A673 (cell line): ENCODE results near the gene KANK4. TPM values are rescaled to one million over a fixed set of nuclear protein-coding genes. Genes with fewer than 3 reads are reported as not detected.

Source experiments
- BruUV-seq: library from RNA; stranded (reverse); fragments of 400-500 nt; replicated peaks from 2 replicates; lab custom pipeline; 2021; lab: Mats Ljungman, UMichigan
- CTCF ChIA-PET: fragments of 300-600 bp; sonication (Branson Sonifier 250); formaldehyde crosslinking; loops from one replicate; lab custom pipeline; 2022; ENCODE audit warnings: antibody characterized with exemption; lab: Charles Lee
- POLR2A ChIA-PET: fragments of 300-600 bp; sonication (Branson Sonifier 250); formaldehyde crosslinking; loops from one replicate; lab custom pipeline; 2022; ENCODE audit warnings: antibody characterized with exemption; ENCODE audit not compliant: low non-redundant PET; lab: Charles Lee
- DNase-seq: peaks from one replicate; pipeline ENCODE4 v3.0.0-alpha.2; 2015; ENCODE audit warnings: low spot score
- H3K27ac ChIP-seq: fragments of 200-600 bp; sonication (generic); 2 replicates; pipeline ENCODE4 v1.5.1; 2016; ENCODE audit warnings: mixed run types, low read depth, mild to moderate bottlenecking, mixed read lengths, antibody characterized with exemption, low read length; ENCODE audit not compliant: poor library complexity, severe bottlenecking
- H3K27me3 ChIP-seq: fragments of 200-600 bp; sonication (generic); replicated peaks from 2 replicates; pipeline ENCODE4 v1.6.1; 2017; ENCODE audit warnings: mixed run types, low read depth, mild to moderate bottlenecking, mixed read lengths, antibody characterized with exemption, low read length; ENCODE audit not compliant: insufficient read depth, poor library complexity
- H3K36me3 ChIP-seq: fragments of 200-600 bp; sonication (generic); 2 replicates; pipeline ENCODE4 v1.6.1; 2016; ENCODE audit warnings: mixed run types, mild to moderate bottlenecking, mixed read lengths, antibody characterized with exemption, low read length; ENCODE audit not compliant: insufficient read depth, poor library complexity, severe bottlenecking
- H3K4me1 ChIP-seq: fragments of 200-600 bp; sonication (generic); 2 replicates; pipeline ENCODE4 v1.6.1; 2017; ENCODE audit warnings: mixed run types, mild to moderate bottlenecking, mixed read lengths, antibody characterized with exemption, low read length; ENCODE audit not compliant: insufficient read depth, poor library complexity, severe bottlenecking
- H3K4me3 ChIP-seq: fragments of 200-600 bp; sonication (generic); 2 replicates; pipeline ENCODE4 v1.5.1; 2016; ENCODE audit warnings: low read depth, mixed run types, mild to moderate bottlenecking, mixed read lengths, low read length; ENCODE audit not compliant: poor library complexity, severe bottlenecking
- H3K9me3 ChIP-seq: fragments of 200-600 bp; sonication (generic); 2 replicates; pipeline ENCODE4 v1.6.1; 2016; ENCODE audit warnings: mixed run types, low read depth, mild to moderate bottlenecking, mixed read lengths, antibody characterized with exemption, low read length; ENCODE audit not compliant: poor library complexity, severe bottlenecking
- EZH2 ChIP-seq: fragments of 200-600 bp; sonication (generic); IDR thresholded peaks from 2 replicates; pipeline ENCODE4 v1.6.1; 2017; ENCODE audit warnings: borderline replicate concordance, low read depth, mild to moderate bottlenecking, mixed read lengths, antibody characterized with exemption, low read length; ENCODE audit not compliant: poor library complexity, severe bottlenecking
- intact Hi-C: fragments of 100-400 bp; cut with micrococcal nuclease; formaldehyde crosslinking; loops from one replicate; pipeline ENCODE4 v1.10.0; 2022; ENCODE audit not compliant: unreplicated experiment
- total RNA-seq: library from RNA; stranded (reverse); gene quantifications from 2 replicates; pipeline ENCODE4 v1.2.3, GENCODE V29; 2021
- TF ChIP-seq, protein P1 (sequence below): fragments of 300-800, 200-600 bp; sonication (generic); conservative IDR thresholded peaks from 2 replicates; pipeline ENCODE4 v1.5.1; 2017; ENCODE audit warnings: low read depth, mild to moderate bottlenecking, antibody characterized with exemption, low read length, moderate library complexity, mixed read lengths

The KANK4 gene
- total RNA-seq, 1 experiment from 2014 or later = 0.24 TPM

DNA sequence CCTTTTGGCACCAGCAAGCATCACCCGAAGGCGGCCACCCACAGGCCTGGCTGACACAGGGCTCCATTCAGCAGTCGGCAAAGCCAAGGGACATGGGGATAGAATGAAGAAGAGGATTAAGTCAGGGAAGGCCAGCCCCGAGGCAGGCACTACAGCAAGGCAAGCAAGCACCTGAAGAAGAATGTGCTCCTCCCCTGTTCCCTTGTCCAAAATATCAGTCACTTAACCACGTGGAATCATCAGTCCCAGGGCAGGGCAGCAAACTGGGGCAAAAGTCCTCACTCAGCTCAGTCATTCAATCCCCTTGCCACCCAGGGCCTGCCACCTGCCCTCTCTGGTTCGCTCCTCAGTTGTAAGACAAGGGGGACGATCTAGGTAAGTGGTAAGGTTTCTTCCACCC, 9.3 kb downstream of the KANK4 start:
- no peak overlapping the region for H3K27ac ChIP-seq
- BruUV-seq = no TSS peak
- ChIA-PET CTCF (no interaction called here), POLR2A (no interaction called here)
- H3K9me3 ChIP-seq = no peaks in the 10 kb centered on the region
- H3K4me1 ChIP-seq = peaks cover 26% of the 10 kb centered on the region
- H3K36me3 ChIP-seq = no peaks in the 10 kb centered on the region
- intact Hi-C loops = no loop called here
- H3K27me3 ChIP-seq = peaks cover 3% of the 10 kb centered on the region
- DNase-seq = no peak
- TF ChIP-seq EZH2 = no peak
- TF ChIP-seq, protein P1, sequence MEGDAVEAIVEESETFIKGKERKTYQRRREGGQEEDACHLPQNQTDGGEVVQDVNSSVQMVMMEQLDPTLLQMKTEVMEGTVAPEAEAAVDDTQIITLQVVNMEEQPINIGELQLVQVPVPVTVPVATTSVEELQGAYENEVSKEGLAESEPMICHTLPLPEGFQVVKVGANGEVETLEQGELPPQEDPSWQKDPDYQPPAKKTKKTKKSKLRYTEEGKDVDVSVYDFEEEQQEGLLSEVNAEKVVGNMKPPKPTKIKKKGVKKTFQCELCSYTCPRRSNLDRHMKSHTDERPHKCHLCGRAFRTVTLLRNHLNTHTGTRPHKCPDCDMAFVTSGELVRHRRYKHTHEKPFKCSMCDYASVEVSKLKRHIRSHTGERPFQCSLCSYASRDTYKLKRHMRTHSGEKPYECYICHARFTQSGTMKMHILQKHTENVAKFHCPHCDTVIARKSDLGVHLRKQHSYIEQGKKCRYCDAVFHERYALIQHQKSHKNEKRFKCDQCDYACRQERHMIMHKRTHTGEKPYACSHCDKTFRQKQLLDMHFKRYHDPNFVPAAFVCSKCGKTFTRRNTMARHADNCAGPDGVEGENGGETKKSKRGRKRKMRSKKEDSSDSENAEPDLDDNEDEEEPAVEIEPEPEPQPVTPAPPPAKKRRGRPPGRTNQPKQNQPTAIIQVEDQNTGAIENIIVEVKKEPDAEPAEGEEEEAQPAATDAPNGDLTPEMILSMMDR = no peak
- no peak overlapping the region for H3K4me3 ChIP-seq

DNA sequence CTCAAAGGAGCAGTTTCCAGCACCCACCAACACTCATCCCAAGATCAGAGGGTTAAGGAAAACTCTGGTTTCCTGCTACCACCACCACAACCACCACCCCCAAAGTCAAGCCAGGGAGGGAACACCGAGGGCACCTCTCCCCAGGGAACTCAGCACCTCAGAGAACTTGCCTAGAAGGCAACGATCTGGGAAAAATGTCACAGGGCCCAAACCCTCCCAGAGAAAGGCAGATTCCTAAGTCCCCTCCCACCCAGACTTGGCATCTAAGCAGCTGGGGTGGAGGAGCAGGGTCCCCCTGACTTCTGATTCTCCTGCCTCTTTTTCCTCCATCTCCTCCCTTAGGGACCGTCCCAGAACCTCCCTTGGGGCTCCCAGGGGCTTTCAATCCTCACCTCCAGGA, 10.6 kb downstream of the KANK4 start:
- no TSS peak for BruUV-seq
- ChIA-PET POLR2A (interaction anchor here (0.6 kb wide), 1 partner anchor 35 kb away, joined by 12 read pairs; no protein-coding TSS in a partner anchor), CTCF (no interaction called here)

DNA sequence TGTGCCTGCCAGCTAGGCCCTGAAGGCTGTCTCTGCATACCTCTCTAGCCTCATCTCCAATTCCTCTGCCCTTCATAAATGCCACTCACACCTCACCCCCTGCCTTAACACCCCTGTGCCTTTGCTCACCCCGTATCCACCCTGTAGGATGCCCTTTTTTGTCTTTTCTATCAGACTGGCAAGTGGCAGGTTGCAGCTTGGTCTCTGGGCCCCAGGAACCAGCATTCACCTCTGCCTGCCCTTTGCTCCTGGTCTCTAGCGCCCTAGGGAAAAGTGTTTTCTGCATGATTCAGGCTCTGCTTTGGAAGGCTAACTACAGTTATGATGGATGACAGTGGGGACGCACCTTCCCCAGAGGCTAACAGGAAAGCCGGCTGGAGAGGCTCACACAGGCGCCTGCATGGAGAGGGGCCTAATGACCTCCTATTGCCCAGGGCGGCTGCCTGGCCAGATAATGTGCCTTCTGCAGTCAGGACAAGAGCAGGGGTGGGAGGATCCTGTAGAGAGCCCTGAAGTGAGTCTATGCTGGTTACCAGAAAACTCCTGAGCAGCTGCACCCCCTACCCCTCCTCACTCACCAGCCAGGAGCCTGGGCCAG, 11.2 kb downstream of the KANK4 start:
- Histone ChIP-seq H3K27ac (no peak overlapping the region), H3K27me3 (peaks cover 3% of the 10 kb centered on the region), H3K4me1 (peaks cover 34% of the 10 kb centered on the region), H3K4me3 (no peak overlapping the region), H3K36me3 (no peaks in the 10 kb centered on the region), H3K9me3 (no peaks in the 10 kb centered on the region)
- intact Hi-C loops = no loop called here
- TF ChIP-seq EZH2 = no peak
- TF ChIP-seq, protein P1 = no peak
- CTCF ChIA-PET = no interaction called here
- no TSS peak for BruUV-seq
- no peak for DNase-seq
- POLR2A ChIA-PET = no interaction called here

More for the DNA sequence above, 10.6 kb downstream of the KANK4 start:
- no peaks in the 10 kb centered on the region for H3K36me3 ChIP-seq
- peaks cover 3% of the 10 kb centered on the region for H3K27me3 ChIP-seq
- peaks cover 34% of the 10 kb centered on the region for H3K4me1 ChIP-seq
- intact Hi-C loops = no loop called here
- no peak overlapping the region for H3K27ac ChIP-seq
- no peaks in the 10 kb centered on the region for H3K9me3 ChIP-seq
- DNase-seq = no peak
- no peak overlapping the region for H3K4me3 ChIP-seq
- TF ChIP-seq, protein P1 = no peak
- no peak for TF ChIP-seq EZH2
